HG02798 (cell line): Measurements from ENCODE around the gene CDKN1A.
"Not testable (repeated sequence)": the region's sequence is repeated elsewhere in the genome, so short reads cannot be mapped to it uniquely, and the experiment has no call there.

ENCODE experiments used
- ATAC-seq: cut with Tn5 transposase; IDR thresholded peaks from one replicate; pipeline ENCODE4 v1.9.1; 2021; ENCODE audit warnings: mild to moderate bottlenecking; ENCODE audit not compliant: unreplicated experiment, poor library complexity

Gene CDKN1A

GRCh38 chr6:36717231-36717825 is 38.8 kb downstream of the CDKN1A start:
- no peak for ATAC-seq

DNA sequence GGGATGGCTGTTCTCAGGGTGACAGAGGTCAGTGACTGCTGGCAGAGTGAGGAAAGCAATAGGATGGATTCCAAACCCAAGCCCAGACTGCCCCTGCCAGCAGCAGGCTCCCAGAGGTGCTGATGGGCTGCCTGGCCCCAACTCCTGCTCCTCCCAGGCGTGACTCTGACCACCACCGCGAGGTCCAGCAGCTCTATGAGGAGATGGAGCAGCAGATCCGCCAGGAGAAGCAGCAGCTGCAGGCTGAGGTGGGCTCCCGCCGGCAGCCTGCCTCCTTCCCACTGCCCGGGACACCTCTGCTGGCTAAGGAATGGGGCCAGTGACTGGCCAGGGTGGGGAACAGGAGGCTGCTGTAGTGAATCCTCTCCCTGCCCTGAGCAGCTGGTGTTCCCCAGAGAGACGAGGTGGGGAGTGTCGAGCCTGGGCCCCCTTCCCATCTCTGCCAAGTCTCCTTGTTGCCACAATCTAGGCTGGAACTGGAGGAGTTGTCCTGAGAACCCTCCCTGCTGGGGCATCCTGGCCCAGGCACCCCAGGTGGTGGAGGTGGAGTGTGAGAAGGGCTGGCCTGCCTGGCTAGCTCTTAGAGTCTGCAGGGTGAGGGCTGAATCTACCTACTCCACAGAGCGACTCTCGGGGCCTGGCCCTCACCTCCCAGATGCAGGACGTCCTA is 39.5 kb downstream of the CDKN1A start:
- ATAC-seq: no peak

GRCh38 chr6:36718560-36718959 is 40.0 kb downstream of the CDKN1A start:
- ATAC-seq: no peak

DNA sequence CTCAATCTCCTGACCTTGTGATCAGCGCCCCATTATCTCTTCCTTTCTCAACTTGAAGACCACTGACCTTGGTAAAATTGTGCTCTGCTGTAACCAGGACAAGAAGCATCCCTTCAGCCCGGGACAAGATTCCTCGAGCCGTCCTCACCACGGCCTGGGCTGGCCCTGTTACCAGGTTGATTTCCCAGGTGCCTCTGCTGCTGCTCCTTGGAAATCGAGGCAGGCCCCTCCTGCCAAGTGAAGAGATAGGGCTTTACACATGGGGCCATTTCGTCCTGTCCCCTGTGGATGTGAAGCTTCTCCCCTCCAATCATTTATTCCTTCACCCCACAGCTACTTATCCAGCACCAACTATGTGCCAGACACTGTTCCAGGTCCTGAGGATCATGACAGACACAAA is 40.6 kb downstream of the CDKN1A start:
- no peak for ATAC-seq

GRCh38 chr6:36720251-36721141 is 42.0 kb downstream of the CDKN1A start:
- no peak for ATAC-seq

- ATAC-seq: no peak
Measured at GRCh38 chr6:36721369-36722140, 43.0 kb downstream of the CDKN1A start.

DNA sequence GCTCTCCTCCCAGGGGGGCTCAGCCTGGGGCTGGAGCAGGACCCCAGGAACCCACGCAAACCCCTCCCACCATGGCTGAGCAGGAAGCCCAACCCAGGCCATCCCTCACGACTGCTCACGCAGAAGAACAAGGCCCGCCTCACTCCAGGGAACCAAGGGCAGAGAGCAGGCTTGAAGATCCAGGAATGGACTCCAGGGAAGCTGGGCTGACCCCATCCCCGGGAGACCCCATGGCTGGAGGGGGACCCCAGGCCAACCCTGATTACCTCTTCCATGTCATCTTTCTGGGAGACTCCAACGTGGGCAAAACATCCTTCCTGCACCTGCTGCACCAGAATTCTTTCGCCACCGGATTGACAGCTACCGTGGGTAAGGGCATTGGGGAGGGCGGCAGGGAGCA is 43.9 kb downstream of the CDKN1A start:
- ATAC-seq: no peak

- no peak for ATAC-seq
Measured at GRCh38 chr6:36722879-36723278, 44.4 kb downstream of the CDKN1A start.

- not testable (repeated sequence) for ATAC-seq
Measured at GRCh38 chr6:36723992-36724391, 45.5 kb downstream of the CDKN1A start.

GRCh38 chr6:36724514-36725390 is 46.2 kb downstream of the CDKN1A start:
- no peak for ATAC-seq

DNA sequence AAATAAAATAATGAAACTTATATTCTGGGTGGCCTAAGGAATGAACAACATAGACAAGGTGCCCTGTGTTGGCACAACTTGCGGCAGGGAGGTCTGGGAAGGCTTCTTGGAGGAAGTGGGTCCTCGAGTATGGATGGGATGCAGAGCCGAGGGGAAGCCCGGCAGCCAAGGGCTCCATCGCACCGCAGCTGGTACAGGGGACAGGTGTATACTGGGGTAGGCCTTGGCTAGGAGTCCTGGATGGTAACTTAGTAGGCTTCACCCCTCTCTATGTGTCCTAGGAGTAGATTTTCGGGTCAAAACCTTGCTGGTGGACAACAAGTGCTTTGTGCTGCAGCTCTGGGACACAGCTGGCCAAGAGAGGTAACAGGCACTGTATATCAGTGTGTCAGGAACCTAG is 47.1 kb downstream of the CDKN1A start:
- ATAC-seq: no peak

DNA sequence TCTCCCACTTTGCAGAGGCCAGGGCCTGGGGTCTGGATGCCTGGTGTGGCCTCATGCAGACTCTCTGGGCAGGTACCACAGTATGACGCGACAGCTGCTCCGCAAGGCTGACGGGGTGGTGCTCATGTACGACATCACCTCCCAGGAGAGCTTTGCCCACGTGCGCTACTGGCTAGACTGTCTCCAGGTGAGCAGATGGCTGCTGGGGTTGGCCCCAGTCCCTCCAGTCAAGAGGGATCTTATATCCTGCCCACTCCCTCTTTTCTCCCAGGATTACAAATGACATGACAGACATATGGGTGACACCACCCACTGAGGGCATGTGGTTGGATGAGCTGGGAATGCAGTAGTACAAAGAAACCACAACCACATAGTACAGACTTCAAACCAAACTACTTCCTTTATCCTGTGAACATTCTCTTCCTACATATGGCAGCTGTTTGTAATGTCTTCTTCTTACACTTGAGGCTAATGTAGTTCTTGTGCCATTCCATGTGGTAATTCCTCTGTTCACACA is 49.0 kb downstream of the CDKN1A start:
- ATAC-seq: no peak

- ATAC-seq: no peak
Measured at GRCh38 chr6:36728289-36729160, 50.0 kb downstream of the CDKN1A start.

DNA sequence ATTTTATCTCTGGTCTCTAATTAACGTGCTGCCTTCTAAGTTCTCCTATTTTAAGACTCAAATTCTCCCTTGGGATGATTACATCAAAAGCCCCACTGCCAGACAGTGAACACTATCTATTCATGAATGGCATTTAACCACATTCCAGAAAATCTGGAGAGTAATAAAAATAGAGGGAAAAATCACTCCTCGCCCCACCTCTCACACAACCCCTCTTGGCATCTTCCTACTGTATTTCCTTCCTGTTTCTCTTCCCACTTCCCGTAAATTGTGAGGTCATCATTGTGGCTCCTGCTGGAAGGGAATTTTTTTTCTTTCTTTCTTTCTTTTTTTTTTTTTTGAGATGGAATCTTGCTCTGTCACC is 50.6 kb downstream of the CDKN1A start:
- no peak for ATAC-seq

GRCh38 chr6:36730424-36731380 is 52.2 kb downstream of the CDKN1A start:
- ATAC-seq: no peak

GRCh38 chr6:36731622-36732310 is 53.3 kb downstream of the CDKN1A start:
- no peak for ATAC-seq

- no peak for ATAC-seq
Measured at GRCh38 chr6:36733300-36733699, 54.8 kb downstream of the CDKN1A start.
